Caco-2 (cell line): ENCODE measurements around the gene LRRC74A. TPM values are rescaled to one million over a fixed set of nuclear protein-coding genes. Genes with fewer than 3 reads are reported as not detected.
A peak's percentile ranks its signal among the peaks of the same experiment; 100 is the strongest.

Source experiments
- Bru-seq: library from RNA; stranded (reverse); fragments of 400-500 nt; gene quantifications from one replicate; lab custom pipeline; 2021; lab: Mats Ljungman, UMichigan
- BruChase-seq, 2 experiments: library from RNA; stranded (reverse); fragments of 400-500 nt; gene quantifications; one replicate each; lab custom pipeline; 2021; lab: Mats Ljungman, UMichigan
- BruUV-seq: library from RNA; stranded (reverse); fragments of 400-500 nt; replicated peaks from 2 replicates; lab custom pipeline; 2021; lab: Mats Ljungman, UMichigan
- CTCF ChIA-PET: fragments of 300-600 bp; sonication (Branson Sonifier 250); formaldehyde crosslinking; loops from one replicate; lab custom pipeline; 2022; ENCODE audit warnings: antibody characterized with exemption; lab: Charles Lee
- POLR2A ChIA-PET: fragments of 300-600 bp; sonication (Branson Sonifier 250); formaldehyde crosslinking; loops from one replicate; lab custom pipeline; 2022; ENCODE audit warnings: antibody characterized with exemption; lab: Charles Lee
- DNase-seq, 2 experiments: peaks; one replicate each; pipeline versions ENCODE4 v3.0.0 to v3.0.0-alpha.2; 2020 to 2022
- H3K27me3 ChIP-seq: replicated peaks from 2 replicates; pipeline ENCODE4 v1.6.0; 2011; ENCODE audit warnings: low read length; ENCODE audit not compliant: control insufficient read depth, insufficient read depth
- H3K36me3 ChIP-seq: 2 replicates; pipeline ENCODE4 v1.5.1; 2011; ENCODE audit warnings: low read length; ENCODE audit not compliant: control insufficient read depth, insufficient read depth
- H3K4me1 ChIP-seq: fragments of 250-450 bp; sonication (Bioruptor Pico); 2 replicates; pipeline ENCODE4 v1.5.1; 2020; ENCODE audit warnings: mild to moderate bottlenecking
- H3K4me3 ChIP-seq: 2 replicates; pipeline ENCODE4 v1.5.1; 2011; ENCODE audit warnings: low read depth, mild to moderate bottlenecking, control low read depth, low read length
- H3K9me3 ChIP-seq: fragments of 250-450 bp; sonication (Bioruptor Pico); 2 replicates; pipeline ENCODE4 v1.5.1; 2020; ENCODE audit warnings: mild to moderate bottlenecking, moderate library complexity
- H3K27ac Mint-ChIP-seq: one replicate; pipeline ENCODE4 v1.8.0; 2022; ENCODE audit warnings: mixed read lengths; ENCODE audit not compliant: unreplicated experiment
- H3K27me3 Mint-ChIP-seq: one replicate; pipeline ENCODE4 v1.8.0; 2022; ENCODE audit warnings: mixed read lengths; ENCODE audit not compliant: insufficient read depth, unreplicated experiment
- H3K36me3 Mint-ChIP-seq: one replicate; pipeline ENCODE4 v1.8.0; 2022; ENCODE audit warnings: mild to moderate bottlenecking, mixed read lengths; ENCODE audit not compliant: insufficient read depth, unreplicated experiment
- H3K4me1 Mint-ChIP-seq: one replicate; pipeline ENCODE4 v1.8.0; 2022; ENCODE audit warnings: low read depth, mixed read lengths; ENCODE audit not compliant: unreplicated experiment
- H3K4me3 Mint-ChIP-seq: one replicate; pipeline ENCODE4 v1.8.0; 2022; ENCODE audit warnings: mild to moderate bottlenecking, moderate library complexity, mixed read lengths; ENCODE audit not compliant: unreplicated experiment
- H3K9me3 Mint-ChIP-seq: one replicate; pipeline ENCODE4 v1.8.0; 2022; ENCODE audit warnings: mixed read lengths; ENCODE audit not compliant: unreplicated experiment
- CTCF ChIP-seq, 2 experiments: fragments of 200-600 bp in 1 of 2; IDR thresholded peaks; 1 replicate in 1 of 2; 2 replicates in 1 of 2; pipeline versions ENCODE4 v1.5.1 to v1.8.0; 2011 to 2022; ENCODE audit warnings: antibody characterized with exemption in 1 of 2, control low read depth in 1 of 2, inconsistent platforms in 1 of 2, low read depth in 1 of 2, low read length in 1 of 2, mild to moderate bottlenecking in 1 of 2, moderate library complexity in 1 of 2; ENCODE audit not compliant: insufficient read depth in 1 of 2, severe bottlenecking in 1 of 2, unreplicated experiment in 1 of 2
- intact Hi-C: fragments of 100-400 bp; cut with micrococcal nuclease; formaldehyde crosslinking; loops from one replicate; pipeline ENCODE4 v1.10.0; 2022; ENCODE audit not compliant: unreplicated experiment
- long read RNA-seq: library from polyadenylated mRNA; stranded (forward); transcript quantifications from one replicate; pipeline ENCODE4 v2.0.0, GENCODE V29; 2022
- total RNA-seq: library from RNA; stranded (reverse); gene quantifications from 2 replicates; pipeline ENCODE4 v1.2.3, GENCODE V29; 2022

Gene LRRC74A
- total RNA-seq = not detected in 2 replicates
- Bru-seq, nascent RNA = not detected
- not detected for BruChase-seq, experiment 1, labeled RNA remaining after a 2-hour chase
- not detected for BruChase-seq, experiment 2, labeled RNA remaining after a 6-hour chase
- long read RNA-seq = 0 reads

- Histone ChIP-seq H3K4me1 (no peaks in the 10 kb centered on the region), H3K9me3 (no peaks in the 10 kb centered on the region), H3K4me3 (no peak within 1 kb of the TSS), H3K27me3 (no peaks in the 10 kb centered on the region), H3K36me3 (no peaks in the 10 kb centered on the region)
- Mint-ChIP-seq H3K27me3 (peaks cover 8% of the 10 kb centered on the region), H3K9me3 (no peaks in the 10 kb centered on the region), H3K36me3 (no peaks in the 10 kb centered on the region), H3K27ac (no peak within 1 kb of the TSS), H3K4me3 (no peak within 1 kb of the TSS), H3K4me1 (no peaks in the 10 kb centered on the region)
- intact Hi-C loops = no loop called here
- TF ChIP-seq CTCF (IDR thresholded peaks at IDR 0.05; ENCODE audit: insufficient read depth in 1 of 2, low read depth in 1 of 2, low read length in 1 of 2, severe bottlenecking in 1 of 2, unreplicated experiment in 1 of 2) = no peak
- no TSS peak for BruUV-seq
- ChIA-PET POLR2A (no interaction called here), CTCF (no interaction called here)
- DNase-seq = no peak
Observed at GRCh38 chr14:76826122-76826521, at the start of gene LRRC74A. TSS of gene LRRC74A (plus strand) at chr14:76826408. CDS start at chr14:76826698, 290 bp downstream.

GRCh38 chr14:76776428-76777251, 49.6 kb upstream of the LRRC74A start:
- ChIA-PET CTCF (interaction anchor here (1.0 kb wide), 1 partner anchor 35 kb away, joined by 3 read pairs; no protein-coding TSS in a partner anchor), POLR2A (interaction anchor here (0.5 kb wide), 1 partner anchor 63 kb away, joined by 3 read pairs; no protein-coding TSS in a partner anchor)
- H3K4me3 Mint-ChIP-seq = no peak overlapping the region
- H3K9me3 ChIP-seq = no peaks in the 10 kb centered on the region
- no TSS peak for BruUV-seq
- no peaks in the 10 kb centered on the region for H3K9me3 Mint-ChIP-seq
- H3K36me3 Mint-ChIP-seq = no peaks in the 10 kb centered on the region
- no peaks in the 10 kb centered on the region for H3K27me3 ChIP-seq
- H3K4me1 ChIP-seq = no peaks in the 10 kb centered on the region
- no peak overlapping the region for H3K27ac Mint-ChIP-seq
- H3K27me3 Mint-ChIP-seq = peaks cover 3% of the 10 kb centered on the region
- H3K4me3 ChIP-seq = no peak overlapping the region
- intact Hi-C loops = no loop called here
- H3K36me3 ChIP-seq = no peaks in the 10 kb centered on the region
- peak; percentile 17 to 34 for DNase-seq
- peak in 1 of 2 experiments; percentile 30 for TF ChIP-seq CTCF (IDR thresholded peaks at IDR 0.05; ENCODE audit: insufficient read depth in 1 of 2, low read depth in 1 of 2, low read length in 1 of 2, severe bottlenecking in 1 of 2, unreplicated experiment in 1 of 2)
- H3K4me1 Mint-ChIP-seq = no peaks in the 10 kb centered on the region

DNA sequence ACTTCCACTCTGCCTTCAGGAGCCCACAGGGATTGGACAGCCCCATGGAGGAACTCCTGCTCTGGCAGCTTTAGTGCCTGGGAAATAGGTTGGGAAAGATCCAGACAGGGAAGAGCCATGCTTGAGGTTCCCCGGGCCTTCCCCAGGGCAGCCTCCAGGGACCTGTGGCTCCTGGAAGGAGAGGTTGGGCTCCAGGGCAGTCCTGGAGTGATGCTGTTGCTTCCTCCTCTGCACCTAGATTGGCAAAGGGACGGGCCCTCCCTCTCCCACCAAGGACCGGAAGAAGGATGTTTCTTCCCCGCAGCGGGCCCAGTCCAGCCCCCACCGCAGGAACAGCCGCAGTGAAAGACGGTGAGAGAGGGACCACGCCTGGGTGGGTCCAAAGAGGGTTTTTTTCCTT, 48.5 kb upstream of the LRRC74A start:
- Mint-ChIP-seq H3K9me3 (no peaks in the 10 kb centered on the region), H3K4me1 (no peaks in the 10 kb centered on the region), H3K27me3 (peaks cover 3% of the 10 kb centered on the region), H3K36me3 (peaks cover 4% of the 10 kb centered on the region), H3K4me3 (no peak overlapping the region), H3K27ac (no peak overlapping the region)
- H3K27me3 ChIP-seq = no peaks in the 10 kb centered on the region
- DNase-seq = no peak
- no peak overlapping the region for H3K4me3 ChIP-seq
- intact Hi-C loops = no loop called here
- H3K9me3 ChIP-seq = no peaks in the 10 kb centered on the region
- ChIA-PET CTCF (interaction anchor here (0.6 to 1.0 kb wide), 2 partner anchors 33 to 630 kb away, joined by 3 to 4 read pairs; no protein-coding TSS in a partner anchor), POLR2A (no interaction called here)
- H3K36me3 ChIP-seq = no peaks in the 10 kb centered on the region
- BruUV-seq = no TSS peak
- TF ChIP-seq CTCF (IDR thresholded peaks at IDR 0.05; ENCODE audit: insufficient read depth in 1 of 2, low read depth in 1 of 2, low read length in 1 of 2, severe bottlenecking in 1 of 2, unreplicated experiment in 1 of 2) = no peak
- no peaks in the 10 kb centered on the region for H3K4me1 ChIP-seq
